IMR-90 (cell line): ENCODE results near the gene DPP10. TPM values are rescaled to one million over a fixed set of nuclear protein-coding genes. Genes with fewer than 3 reads are reported as not detected.

Source experiments
- ATAC-seq: fragments of 200-7000 bp; cut with Tn5 transposase; 2 replicates; pipeline ENCODE4 v1.9.1; 2020; ENCODE audit warnings: low read depth, mild to moderate bottlenecking, moderate library complexity
- BruUV-seq: library from RNA; stranded (reverse); fragments of 400-500 nt; replicated peaks from 2 replicates; lab custom pipeline; 2021; lab: Mats Ljungman, UMichigan
- CTCF ChIA-PET: fragments of 300-600 bp; formaldehyde crosslinking; extraction: SDS; loops from one replicate; lab custom pipeline; 2021; ENCODE audit warnings: antibody characterized with exemption; lab: Yijun Ruan, JAX
- POLR2A ChIA-PET: fragments of 300-600 bp; sonication (Branson Sonifier 250); formaldehyde crosslinking; loops from one replicate; lab custom pipeline; 2022; ENCODE audit warnings: antibody characterized with exemption; ENCODE audit not compliant: unreplicated experiment; lab: Charles Lee
- DNase-seq: peaks from one replicate; pipeline ENCODE4 v3.0.0; 2013
- H2AFZ ChIP-seq: replicated peaks from 2 replicates; pipeline ENCODE3; 2013; ENCODE audit warnings: low read length, mild to moderate bottlenecking; ENCODE audit not compliant: poor library complexity
- H2AK5ac ChIP-seq: 2 replicates; pipeline ENCODE4 v1.6.1; 2013; ENCODE audit warnings: low read depth, low read length, inconsistent platforms
- H2AK9ac ChIP-seq: replicated peaks from 2 replicates; pipeline ENCODE3; 2013; ENCODE audit warnings: mild to moderate bottlenecking, low read depth, low read length, moderate library complexity; ENCODE audit not compliant: poor library complexity
- H2BK120ac ChIP-seq: 2 replicates; pipeline ENCODE4 v1.6.1; 2013; ENCODE audit warnings: low read depth, low read length, inconsistent platforms
- H2BK15ac ChIP-seq: 3 replicates; pipeline ENCODE4 v1.6.1; 2013; ENCODE audit warnings: low read depth, low read length, inconsistent platforms
- H2BK20ac ChIP-seq: 2 replicates; pipeline ENCODE4 v1.6.1; 2013; ENCODE audit warnings: low read depth, mild to moderate bottlenecking, inconsistent platforms, low read length, moderate library complexity
- H2BK5ac ChIP-seq: 2 replicates; pipeline ENCODE4 v1.6.1; 2013; ENCODE audit warnings: mild to moderate bottlenecking, low read depth, low read length, inconsistent platforms; ENCODE audit not compliant: poor library complexity, severe bottlenecking
- H3K14ac ChIP-seq: replicated peaks from 2 replicates; pipeline ENCODE4 v1.6.1; 2013; ENCODE audit warnings: low read depth, low read length, inconsistent platforms
- H3K18ac ChIP-seq: 2 replicates; pipeline ENCODE4 v1.6.1; 2013; ENCODE audit warnings: low read depth, low read length, control low read depth
- H3K23ac ChIP-seq: 2 replicates; pipeline ENCODE4 v1.6.1; 2013; ENCODE audit warnings: low read depth, low read length, inconsistent platforms
- H3K27ac ChIP-seq: 2 replicates; pipeline ENCODE4 v1.5.1; 2013; ENCODE audit warnings: mild to moderate bottlenecking, control low read depth, low read length; ENCODE audit not compliant: insufficient read depth
- H3K27me3 ChIP-seq: 2 replicates; pipeline ENCODE4 v1.6.1; 2013; ENCODE audit warnings: low read length; ENCODE audit not compliant: control insufficient read depth, insufficient read depth
- H3K36me3 ChIP-seq: 2 replicates; pipeline ENCODE4 v1.6.1; 2013; ENCODE audit warnings: low read length, mixed read lengths; ENCODE audit not compliant: control insufficient read depth, insufficient read depth
- H3K4ac ChIP-seq: 2 replicates; pipeline ENCODE4 v1.6.1; 2013; ENCODE audit warnings: low read depth, low read length, inconsistent platforms
- H3K4me1 ChIP-seq: 2 replicates; pipeline ENCODE4 v1.6.1; 2013; ENCODE audit warnings: low read length, mixed read lengths; ENCODE audit not compliant: control insufficient read depth, insufficient read depth
- H3K4me2 ChIP-seq: 2 replicates; pipeline ENCODE4 v1.6.1; 2013; ENCODE audit warnings: low read depth, mild to moderate bottlenecking, control low read depth, low read length, moderate library complexity
- H3K4me3 ChIP-seq: 2 replicates; pipeline ENCODE4 v1.5.1; 2013; ENCODE audit warnings: low read depth, mild to moderate bottlenecking, control low read depth, low read length, moderate library complexity; ENCODE audit not compliant: insufficient read depth
- H3K56ac ChIP-seq: 2 replicates; pipeline ENCODE4 v1.6.1; 2013; ENCODE audit warnings: low read length, inconsistent platforms; ENCODE audit not compliant: insufficient read depth; ENCODE audit errors: extremely low read depth
- H3K79me1 ChIP-seq, 2 experiments: 2 replicates each; pipeline ENCODE4 v1.6.1; 2013; ENCODE audit warnings: low read length in 2 of 2, inconsistent platforms in 1 of 2, low read depth in 1 of 2
- H3K9ac ChIP-seq: 2 replicates; pipeline ENCODE4 v1.6.1; 2013; ENCODE audit warnings: low read depth, low read length, control low read depth
- H3K9me1 ChIP-seq: 2 replicates; pipeline ENCODE4 v1.6.1; 2013; ENCODE audit warnings: low read length, inconsistent platforms; ENCODE audit not compliant: insufficient read depth
- H3K9me3 ChIP-seq: 2 replicates; pipeline ENCODE4 v1.6.1; 2013; ENCODE audit warnings: low read length; ENCODE audit not compliant: control insufficient read depth, insufficient read depth
- H4K20me1 ChIP-seq: 2 replicates; pipeline ENCODE4 v1.6.1; 2013; ENCODE audit warnings: low read length, inconsistent platforms; ENCODE audit not compliant: insufficient read depth
- H4K5ac ChIP-seq: 2 replicates; pipeline ENCODE4 v1.6.1; 2013; ENCODE audit warnings: mild to moderate bottlenecking, low read depth, low read length, control low read depth
- H4K8ac ChIP-seq, 2 experiments: 2 replicates each; pipeline ENCODE4 v1.6.1; 2013; ENCODE audit warnings: low read depth in 2 of 2, low read length in 2 of 2, control low read depth in 1 of 2, inconsistent platforms in 1 of 2
- H4K91ac ChIP-seq: 2 replicates; pipeline ENCODE4 v1.6.1; 2013; ENCODE audit warnings: low read depth, low read length, inconsistent platforms; ENCODE audit not compliant: insufficient read depth
- BHLHE40 ChIP-seq: fragments of 150-350 bp; IDR thresholded peaks from 2 replicates; pipeline ENCODE4 v1.6.1; 2016; ENCODE audit warnings: mild to moderate bottlenecking, low read depth, low read length
- CEBPB ChIP-seq: IDR thresholded peaks from 2 replicates; pipeline ENCODE4 v1.6.1; 2012; ENCODE audit warnings: low read depth, low read length, improper control_type of control experiment
- CHD1 ChIP-seq: IDR thresholded peaks from 2 replicates; pipeline ENCODE4 v1.6.1; 2012; ENCODE audit warnings: low read depth, low read length, improper control_type of control experiment
- NFE2L2 ChIP-seq: fragments of 150-350 bp; IDR thresholded peaks from 2 replicates; pipeline ENCODE4 v1.6.1; 2016; ENCODE audit warnings: low read depth, mild to moderate bottlenecking, low read length
- POLR2A ChIP-seq: IDR thresholded peaks from 2 replicates; pipeline ENCODE4 v1.6.1; 2012; ENCODE audit warnings: mild to moderate bottlenecking, low read depth, low read length
- RAD21 ChIP-seq: IDR thresholded peaks from 2 replicates; pipeline ENCODE4 v1.6.1; 2012; ENCODE audit warnings: low read length, improper control_type of control experiment
- RCOR1 ChIP-seq: IDR thresholded peaks from 2 replicates; pipeline ENCODE4 v1.6.1; 2012; ENCODE audit warnings: mild to moderate bottlenecking, low read length, improper control_type of control experiment; ENCODE audit not compliant: insufficient replicate concordance
- RFX5 ChIP-seq: IDR thresholded peaks from 2 replicates; pipeline ENCODE4 v1.8.0; 2012; ENCODE audit warnings: low read depth, mild to moderate bottlenecking, low read length, moderate library complexity
- dilution Hi-C: fragments of 300-500 bp; cut with HindIII; formaldehyde crosslinking; loops from one replicate; pipeline ENCODE4 v1.14.3; 2018; ENCODE audit warnings: low sequenced_read_pairs; ENCODE audit not compliant: unreplicated experiment
- in situ Hi-C: fragments of 300-500 bp; cut with MboI; formaldehyde crosslinking; loops from 3 replicates; pipeline ENCODE4 v1.14.3; 2019; ENCODE audit warnings: low sequenced_read_pairs, inconsistent platforms, mixed read lengths
- intact Hi-C: fragments of 100-400 bp; cut with micrococcal nuclease; formaldehyde crosslinking; loops from 2 replicates; pipeline ENCODE4 v1.10.0; 2022
- polyA plus RNA-seq, 3 experiments: library from polyadenylated mRNA; depleted of rRNA; stranded (reverse); fragments of >200 nt; gene quantifications; 2 replicates each; pipeline ENCODE4 v1.2.3, GENCODE V29; 2012; ENCODE audit warnings: low replicate concordance in 1 of 3
- total RNA-seq: library from RNA; depleted of rRNA; stranded (reverse); fragments of >200 nt; gene quantifications from 2 replicates; pipeline ENCODE4 v1.2.3, GENCODE V29; 2012
- TF ChIP-seq, protein P1 (sequence below): fragments of 150-350 bp; IDR thresholded peaks from 2 replicates; pipeline ENCODE4 v1.6.1; 2016; ENCODE audit warnings: low read depth, mild to moderate bottlenecking, low read length, moderate library complexity, borderline replicate concordance

The DPP10 gene
- total and polyA plus RNA-seq, 2 of the 4 experiments (the other 2 are of a cell fraction), result not detected

DNA sequence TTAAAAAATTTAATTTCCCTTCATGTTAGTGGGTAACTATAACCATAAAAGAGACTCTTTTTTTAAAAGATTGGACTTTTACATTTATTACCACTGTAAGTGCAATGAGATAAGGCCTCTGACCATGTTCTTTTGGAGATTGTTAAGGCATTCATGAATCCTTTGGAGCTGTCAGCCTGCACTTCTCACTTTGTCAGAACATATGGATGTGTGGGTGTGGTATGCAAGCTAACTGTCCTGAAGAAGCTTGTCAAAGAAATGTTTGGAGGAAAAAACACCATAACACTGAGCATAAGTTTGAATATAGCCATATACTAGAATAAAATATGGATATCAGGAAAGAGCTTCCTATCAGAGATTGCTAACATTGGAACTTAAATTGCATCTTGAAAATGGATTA lies 754.1 kb downstream of the DPP10 start:
- ChIA-PET POLR2A (no interaction called here), CTCF (no interaction called here)
- in situ Hi-C loops, result no loop called here
- H3K4me2 ChIP-seq, result no peak overlapping the region
- no peak overlapping the region for H3K4me3 ChIP-seq
- no peak overlapping the region for H4K91ac ChIP-seq
- H2AK5ac ChIP-seq, result no peak overlapping the region
- no peaks in the 10 kb centered on the region for H3K36me3 ChIP-seq
- intact Hi-C loops, result no loop called here
- H3K9me1 ChIP-seq, result no peaks in the 10 kb centered on the region
- no peak overlapping the region for H3K4ac ChIP-seq
- ATAC-seq, result no peak
- no peak overlapping the region for H2BK120ac ChIP-seq
- no peak overlapping the region for H3K56ac ChIP-seq
- TF ChIP-seq CEBPB (no peak), POLR2A (no peak), BHLHE40 (no peak), RAD21 (no peak), NFE2L2 (no peak), CHD1 (no peak), RFX5 (no peak), RCOR1 (no peak)
- TF ChIP-seq, protein P1, sequence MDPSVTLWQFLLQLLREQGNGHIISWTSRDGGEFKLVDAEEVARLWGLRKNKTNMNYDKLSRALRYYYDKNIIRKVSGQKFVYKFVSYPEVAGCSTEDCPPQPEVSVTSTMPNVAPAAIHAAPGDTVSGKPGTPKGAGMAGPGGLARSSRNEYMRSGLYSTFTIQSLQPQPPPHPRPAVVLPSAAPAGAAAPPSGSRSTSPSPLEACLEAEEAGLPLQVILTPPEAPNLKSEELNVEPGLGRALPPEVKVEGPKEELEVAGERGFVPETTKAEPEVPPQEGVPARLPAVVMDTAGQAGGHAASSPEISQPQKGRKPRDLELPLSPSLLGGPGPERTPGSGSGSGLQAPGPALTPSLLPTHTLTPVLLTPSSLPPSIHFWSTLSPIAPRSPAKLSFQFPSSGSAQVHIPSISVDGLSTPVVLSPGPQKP, result no peak
- no peak overlapping the region for H3K23ac ChIP-seq
- no peaks in the 10 kb centered on the region for H4K20me1 ChIP-seq
- no peak overlapping the region for H3K18ac ChIP-seq
- no peak overlapping the region for H3K9ac ChIP-seq
- H3K79me1 ChIP-seq, result no peaks in the 10 kb centered on the region
- no peak overlapping the region for H2AK9ac ChIP-seq
- H2AFZ ChIP-seq, result no peak overlapping the region
- H3K4me1 ChIP-seq, result no peaks in the 10 kb centered on the region
- no peak overlapping the region for H4K8ac ChIP-seq
- BruUV-seq, result no TSS peak
- no peaks in the 10 kb centered on the region for H3K9me3 ChIP-seq
- H3K14ac ChIP-seq, result no peak overlapping the region
- H2BK20ac ChIP-seq, result no peak overlapping the region
- no peak overlapping the region for H3K27ac ChIP-seq
- no peak overlapping the region for H2BK5ac ChIP-seq
- dilution Hi-C loops, result no loop called here
- no peaks in the 10 kb centered on the region for H3K27me3 ChIP-seq
- no peak for DNase-seq
- no peak overlapping the region for H4K5ac ChIP-seq
- no peak overlapping the region for H2BK15ac ChIP-seq
